Effector CD8-positive, alpha-beta T cell (primary cell): ENCODE data around the gene ZNF304.
"Not testable (repeated sequence)": the region's sequence is repeated elsewhere in the genome, so short reads cannot be mapped to it uniquely, and the experiment has no call there.

Source experiments
- DNase-seq: peaks from one replicate; lab custom pipeline; 2025; lab: John Stamatoyannopoulos, UW

ZNF304 gene

DNA sequence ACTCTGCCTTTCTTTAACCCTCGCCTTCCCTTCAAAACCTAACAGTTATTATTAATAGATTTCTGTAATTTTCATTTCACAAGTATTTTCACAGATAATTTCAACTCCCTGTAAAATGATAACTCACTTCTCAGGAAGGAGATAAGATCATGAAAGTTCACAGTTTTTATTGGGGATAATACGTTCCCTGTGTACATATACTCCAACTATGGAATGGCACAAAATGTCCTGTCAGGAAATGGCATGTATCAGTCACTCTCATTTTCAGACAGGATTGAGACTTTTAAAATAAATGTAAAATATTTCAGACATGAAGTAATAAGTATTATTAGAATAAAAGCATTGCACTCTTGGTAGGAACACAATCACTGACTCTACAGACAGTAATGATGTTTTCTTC is 11.3 kb downstream of the ZNF304 start:
- no peak for DNase-seq

DNA sequence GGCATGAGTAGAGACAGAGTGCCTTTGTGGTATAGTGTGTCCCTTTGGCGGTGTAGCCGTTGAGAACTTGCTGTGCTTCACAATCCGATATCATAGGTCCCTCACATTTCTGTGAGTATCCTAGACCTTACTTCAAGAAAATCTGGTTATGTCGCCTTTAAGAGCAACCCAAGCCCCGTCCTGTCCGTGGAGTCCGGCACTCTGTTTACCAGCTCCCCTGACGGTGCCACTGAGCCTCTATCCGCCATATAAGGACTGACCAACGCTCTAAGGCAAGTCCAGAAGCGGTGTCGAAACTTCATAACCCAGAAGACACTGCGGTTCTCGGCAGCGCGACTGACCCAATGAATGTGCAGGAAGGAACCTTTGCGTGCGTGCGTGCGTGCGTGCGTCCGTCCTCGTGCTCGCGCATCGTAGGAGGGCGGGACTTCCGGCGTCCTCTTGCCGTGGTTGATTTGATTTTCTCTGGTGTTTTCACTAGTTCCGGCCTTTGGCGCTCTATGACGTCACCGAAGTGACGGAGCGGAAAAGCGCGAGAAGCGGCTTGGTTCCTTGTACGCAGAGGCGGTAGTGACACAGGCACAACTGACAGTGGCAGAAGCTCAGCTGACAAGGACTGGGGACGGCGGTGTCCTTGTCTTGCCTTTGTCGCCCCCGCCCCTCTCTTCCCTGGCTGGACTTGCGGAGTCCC is 12.1 kb downstream of the ZNF304 start, which contains the start of the genes TRAPPC2B and ZNF547:
Gene TRAPPC2B (plus strand): TSS at position 555 of the 691 bp plus-strand sequence. CDS start 1,283 bp downstream, outside the sequence.
Gene ZNF547 (plus strand): TSS at position 555 of the 691 bp plus-strand sequence. CDS start 5,005 bp downstream, outside the sequence.
- DNase-seq: peak; percentile 95

DNA sequence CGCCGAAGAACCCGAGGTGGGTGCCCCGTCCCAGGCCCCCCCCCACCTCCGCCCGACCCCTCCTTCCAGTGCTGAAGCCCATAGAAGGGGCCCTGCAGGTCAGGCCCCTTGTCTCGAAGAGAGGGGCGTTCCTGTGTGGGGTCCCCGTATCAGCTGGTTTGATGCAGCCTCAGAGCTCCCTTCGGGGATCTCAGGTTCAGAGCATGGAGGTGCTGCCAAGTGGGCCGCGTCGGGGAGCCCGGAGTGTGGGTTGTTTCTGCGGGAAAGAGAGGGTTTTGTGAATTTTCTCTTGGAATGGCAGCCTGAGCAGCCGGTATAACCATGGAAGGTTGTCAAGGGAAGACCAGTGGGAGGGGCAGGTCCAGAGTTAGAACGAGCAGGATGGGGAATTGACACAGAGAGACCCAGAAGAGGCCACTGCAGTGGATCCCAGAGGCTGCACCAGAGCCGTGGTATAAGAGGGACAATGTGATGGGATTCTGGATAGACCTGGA is 12.7 kb downstream of the ZNF304 start:
- DNase-seq: no peak

DNA sequence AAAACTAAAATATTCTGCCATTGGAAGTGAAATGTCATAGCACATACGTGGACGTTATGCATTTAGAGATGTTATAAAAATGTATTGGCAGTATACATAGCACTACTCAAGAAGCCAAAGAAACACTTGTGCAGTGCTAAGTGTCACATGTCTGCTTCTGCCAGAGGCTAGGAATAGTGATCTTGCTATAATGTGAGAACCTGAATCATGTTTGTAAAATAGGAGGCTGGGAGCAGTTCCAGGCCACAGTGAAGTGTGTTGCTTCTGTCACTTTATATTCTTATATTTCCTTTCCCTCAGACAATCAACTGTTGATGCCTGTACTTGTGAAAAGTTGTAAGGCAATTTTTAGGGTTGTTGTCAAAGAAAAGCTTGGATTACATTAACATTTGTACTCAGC is 15.7 kb downstream of the ZNF304 start:
- DNase-seq: no peak

DNA sequence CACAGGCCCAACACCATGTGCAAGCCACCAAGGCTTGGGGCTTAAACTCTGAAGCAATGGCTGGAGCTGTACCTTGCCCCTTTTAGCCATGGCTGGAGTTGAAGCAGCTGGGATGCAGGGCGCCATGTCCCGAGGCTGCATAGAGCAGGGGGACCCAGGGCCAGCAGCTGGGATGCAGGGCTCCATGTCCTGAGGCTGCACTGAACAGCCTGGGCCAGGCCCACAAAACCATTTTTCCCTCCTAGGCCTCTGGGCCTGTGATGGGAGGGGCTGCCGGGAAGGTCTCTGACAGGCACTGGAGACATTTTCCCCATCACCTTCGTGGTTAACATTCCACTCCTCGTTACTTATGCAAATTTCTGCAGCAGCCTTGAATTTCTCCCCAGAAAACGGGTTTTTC is 23.1 kb downstream of the ZNF304 start:
- no peak for DNase-seq

DNA sequence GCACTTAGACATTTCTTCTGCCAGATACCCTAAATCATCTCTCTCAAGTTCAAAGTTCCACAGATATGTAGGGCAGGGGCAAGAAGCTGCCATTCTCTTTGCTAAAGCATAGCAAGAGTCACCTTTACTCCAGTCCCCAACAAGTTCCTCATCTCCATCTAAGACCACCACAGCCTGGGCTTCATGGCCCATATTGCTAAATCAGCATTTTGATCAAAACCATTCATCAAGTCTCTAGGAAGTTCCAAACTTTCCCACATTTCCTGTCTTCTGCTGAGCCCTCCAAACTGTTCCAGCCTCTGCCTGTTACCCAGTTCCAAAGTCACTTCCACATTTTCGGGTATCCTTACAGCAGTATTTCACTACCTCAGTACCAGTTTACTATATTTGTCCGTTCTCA is 23.6 kb downstream of the ZNF304 start:
- not testable (repeated sequence) for DNase-seq

DNA sequence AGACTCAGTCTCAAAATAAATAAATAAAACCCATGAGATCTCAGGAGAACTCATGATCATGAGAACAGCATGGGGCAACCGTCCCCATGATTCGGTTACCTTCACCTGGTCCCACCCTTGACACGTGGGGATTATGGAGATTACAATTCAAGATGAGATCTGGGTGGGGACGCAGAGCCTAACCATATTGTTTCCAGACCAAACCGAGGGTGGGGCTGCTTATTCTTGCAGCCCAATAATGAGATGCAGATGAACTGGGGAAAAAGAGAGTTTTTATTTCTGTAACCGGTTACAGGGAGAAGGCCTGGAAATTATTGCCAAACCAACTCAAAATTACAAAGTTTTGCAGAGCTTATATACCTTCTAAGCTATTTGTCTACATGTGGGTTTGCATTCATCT is 25.1 kb downstream of the ZNF304 start:
- no peak for DNase-seq

DNA sequence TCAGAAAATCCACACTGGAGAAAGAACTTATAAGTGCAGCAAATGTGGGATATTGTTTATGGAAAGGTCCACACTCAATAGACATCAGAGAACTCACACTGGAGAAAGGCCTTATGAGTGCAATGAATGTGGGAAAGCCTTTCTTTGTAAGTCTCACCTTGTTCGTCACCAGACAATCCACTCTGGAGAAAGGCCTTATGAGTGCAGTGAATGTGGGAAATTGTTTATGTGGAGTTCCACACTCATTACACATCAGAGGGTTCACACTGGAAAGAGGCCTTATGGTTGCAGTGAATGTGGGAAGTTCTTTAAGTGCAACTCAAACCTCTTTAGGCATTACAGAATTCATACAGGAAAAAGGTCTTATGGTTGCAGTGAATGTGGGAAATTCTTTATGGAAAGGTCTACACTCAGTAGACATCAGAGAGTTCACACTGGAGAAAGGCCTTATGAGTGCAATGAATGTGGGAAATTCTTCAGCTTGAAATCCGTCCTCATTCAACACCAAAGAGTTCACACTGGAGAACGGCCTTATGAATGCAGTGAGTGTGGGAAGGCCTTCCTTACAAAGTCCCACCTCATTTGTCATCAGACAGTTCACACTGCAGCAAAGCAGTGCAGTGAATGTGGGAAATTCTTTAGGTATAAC is 26.6 kb downstream of the ZNF304 start:
- DNase-seq: no peak

DNA sequence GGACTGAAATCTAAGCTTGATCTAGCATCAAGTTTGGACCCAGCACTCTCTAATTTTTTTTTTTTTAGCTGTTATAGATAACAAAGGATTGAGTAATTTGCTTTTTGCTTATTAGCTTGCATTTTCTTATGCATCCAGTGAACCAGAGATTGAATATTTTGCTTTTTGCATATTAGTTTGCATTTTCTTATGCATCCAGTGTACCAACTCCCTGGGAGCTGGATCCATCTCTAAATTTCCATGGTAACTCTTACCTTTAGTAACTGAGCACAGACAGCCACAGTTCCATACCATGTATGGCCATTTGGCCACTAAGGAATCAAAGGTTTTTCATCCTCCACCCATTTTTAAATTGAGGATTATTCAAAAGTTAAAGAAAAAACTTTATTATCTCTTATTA is 29.9 kb downstream of the ZNF304 start:
- DNase-seq: no peak

DNA sequence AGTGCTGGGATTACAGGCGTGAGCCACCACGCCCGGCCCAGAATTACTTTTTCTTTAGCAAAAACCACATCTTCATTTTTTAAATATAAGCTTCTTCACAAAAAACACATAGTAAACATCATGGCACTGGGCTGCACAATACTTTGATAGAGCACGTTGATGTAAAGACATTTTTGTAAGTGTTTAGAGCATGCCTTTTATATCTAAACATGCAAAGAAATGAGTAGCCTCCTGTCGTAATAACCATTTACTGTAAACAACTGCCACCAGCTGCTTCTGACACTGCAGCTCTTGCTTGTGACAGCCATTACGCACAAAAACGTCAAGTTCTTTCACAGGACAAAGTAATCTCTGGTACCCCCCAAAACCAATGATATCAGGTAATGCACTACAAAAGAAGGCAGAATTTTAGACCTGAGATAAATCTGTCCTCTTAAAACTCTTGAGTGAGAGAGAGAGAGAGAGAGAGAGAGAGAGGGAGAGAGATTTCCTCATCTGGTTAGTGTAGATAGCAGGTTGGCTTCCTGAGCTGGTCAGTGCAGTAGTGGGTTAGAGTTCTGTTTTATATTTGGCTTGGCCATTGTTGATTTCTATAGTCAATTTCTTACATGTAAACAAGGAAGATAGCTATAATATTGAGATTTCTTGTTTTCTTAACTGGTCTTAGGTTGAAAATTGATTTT is 31.9 kb downstream of the ZNF304 start:
- no peak for DNase-seq

DNA sequence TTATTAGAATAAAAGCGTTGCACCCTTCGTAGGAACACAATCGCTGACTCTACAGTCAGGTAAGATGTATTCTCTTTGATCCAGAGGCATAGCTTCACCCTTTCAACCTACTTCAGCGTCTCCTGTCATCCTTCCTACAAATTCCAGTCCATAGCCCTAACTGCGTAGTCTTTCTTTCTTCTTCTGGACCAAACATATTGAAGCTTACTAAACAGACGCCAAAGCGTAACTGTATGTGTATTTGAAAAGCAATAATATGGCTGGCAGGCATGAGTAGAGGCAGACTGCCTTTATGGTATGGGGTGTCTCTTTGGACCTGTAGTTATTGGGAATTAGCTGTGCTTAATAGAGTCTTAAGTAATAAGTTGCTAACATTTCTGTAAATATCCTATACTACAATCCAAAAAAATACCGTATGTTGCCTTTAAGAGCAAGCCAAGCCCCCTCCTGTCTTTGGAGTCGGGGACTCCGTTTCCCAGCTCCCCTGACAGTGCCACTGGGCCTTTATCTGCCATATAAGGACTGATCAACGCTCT is 38.2 kb downstream of the ZNF304 start:
- no peak for DNase-seq

DNA sequence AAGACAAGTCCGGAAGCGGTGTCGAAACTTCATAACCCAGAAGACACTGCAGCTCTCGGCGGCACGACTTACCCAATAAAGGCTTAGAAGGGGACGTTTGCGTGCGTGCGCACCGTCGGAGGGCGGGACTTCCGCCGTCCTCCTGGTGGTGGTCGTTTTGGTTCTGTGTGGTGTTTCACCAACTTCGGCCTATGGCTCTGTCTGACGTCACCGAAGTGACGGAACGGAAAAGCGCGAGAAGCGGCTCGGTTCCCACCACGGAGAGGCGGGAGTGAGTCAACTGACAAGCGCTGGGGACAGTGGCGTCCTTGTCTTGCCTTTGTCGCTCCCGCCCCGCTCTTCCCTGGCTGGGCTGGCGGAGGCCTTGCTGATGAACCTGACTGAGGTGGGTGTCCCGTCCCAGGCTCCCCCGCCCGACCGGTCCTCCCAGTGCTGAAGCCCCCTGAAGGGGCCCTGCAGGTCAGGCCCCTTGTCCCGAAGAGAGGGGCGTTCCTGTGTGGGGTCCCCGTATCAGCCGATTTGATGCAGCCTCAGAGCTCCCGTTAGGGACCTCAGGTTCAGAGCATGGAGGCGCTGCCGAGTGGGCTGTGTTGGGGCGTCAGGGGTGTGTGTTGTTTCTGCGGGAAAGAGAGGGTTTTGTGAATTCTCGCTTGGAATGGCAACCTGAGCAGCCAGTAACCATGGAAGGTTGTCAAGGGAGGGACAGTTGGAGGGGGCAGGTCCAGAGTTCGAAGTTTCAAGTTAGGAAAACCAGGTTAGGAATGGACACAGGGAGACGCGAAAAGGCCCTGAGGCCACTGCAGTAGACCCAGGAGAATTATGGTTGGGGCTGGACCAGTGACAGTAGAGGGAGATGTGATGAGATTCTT is 38.9 kb downstream of the ZNF304 start, which contains the start of gene ZNF548:
Gene ZNF548 (plus strand): TSS at position 125 of the 869 bp plus-strand sequence. CDS start 246 bp downstream, at position 371.
- peak; percentile 97 for DNase-seq

DNA sequence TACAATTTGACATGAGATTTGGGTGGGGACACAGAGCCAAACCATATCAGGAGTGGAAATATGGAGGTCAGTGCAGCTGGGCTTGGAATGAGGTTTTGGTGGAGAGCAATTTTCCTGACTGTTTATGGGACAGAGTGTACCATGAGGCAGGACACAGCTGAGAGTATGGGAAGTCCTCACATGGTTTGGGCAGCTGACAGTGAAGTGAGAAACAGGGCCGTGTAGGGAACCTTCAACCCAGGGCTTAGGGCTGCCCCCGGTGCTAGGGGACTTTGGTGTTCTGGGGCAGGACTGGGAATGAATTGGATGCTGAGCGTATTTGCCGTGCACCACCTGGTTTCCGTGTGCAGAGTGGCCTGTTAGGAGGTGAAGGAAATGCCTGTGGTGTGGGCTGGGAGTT is 44.6 kb downstream of the ZNF304 start:
- no peak for DNase-seq

DNA sequence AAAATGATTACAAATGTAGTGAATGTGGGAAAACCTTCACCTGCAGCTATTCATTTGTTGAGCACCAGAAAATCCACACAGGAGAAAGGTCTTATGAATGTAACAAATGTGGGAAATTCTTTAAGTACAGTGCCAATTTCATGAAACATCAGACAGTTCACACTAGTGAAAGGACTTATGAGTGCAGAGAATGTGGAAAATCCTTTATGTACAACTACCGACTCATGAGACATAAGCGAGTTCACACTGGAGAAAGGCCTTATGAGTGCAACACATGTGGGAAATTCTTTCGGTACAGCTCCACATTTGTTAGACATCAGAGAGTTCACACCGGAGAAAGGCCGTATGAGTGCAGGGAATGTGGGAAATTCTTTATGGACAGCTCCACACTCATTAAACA is 47.8 kb downstream of the ZNF304 start:
- DNase-seq: no peak

DNA sequence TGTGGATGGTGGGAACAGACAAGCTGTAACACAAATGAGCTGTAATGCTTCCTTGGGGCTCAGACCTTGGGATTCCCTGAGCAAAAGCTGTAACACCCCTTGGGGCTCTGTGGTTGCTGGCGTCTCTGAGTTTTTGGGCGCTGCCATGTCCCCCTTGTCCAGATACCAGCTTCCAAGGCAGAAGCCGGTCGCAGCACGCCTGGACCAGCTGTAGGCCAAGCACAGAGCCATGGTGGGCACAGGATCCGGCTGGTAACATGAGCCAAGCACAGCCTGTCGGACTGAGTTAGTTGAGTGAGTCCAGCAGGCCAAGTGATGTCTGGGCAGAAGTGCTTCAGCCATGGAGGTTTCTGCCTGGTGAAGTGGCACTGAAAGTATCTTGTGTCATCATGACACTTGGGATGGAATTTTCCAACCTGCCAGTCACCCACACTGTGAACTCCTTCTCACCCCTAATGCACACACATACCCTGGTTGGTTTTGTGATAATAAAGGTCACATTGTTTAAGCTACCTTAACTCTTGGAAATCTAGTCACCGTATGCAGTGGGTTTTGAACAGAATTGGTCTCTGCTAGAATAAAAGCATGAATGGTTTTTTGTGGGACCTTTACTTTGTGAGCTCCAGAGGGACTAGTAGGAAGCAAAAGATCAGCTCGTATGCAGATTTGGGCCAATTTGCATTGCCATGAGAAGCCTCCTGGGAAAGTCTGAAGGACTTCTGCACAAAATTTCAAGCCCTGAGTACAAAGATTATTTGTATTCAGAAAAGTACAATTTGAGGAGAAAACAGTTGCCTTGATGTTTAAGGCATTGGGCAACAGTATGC is 52.9 kb downstream of the ZNF304 start:
- DNase-seq: no peak

DNA sequence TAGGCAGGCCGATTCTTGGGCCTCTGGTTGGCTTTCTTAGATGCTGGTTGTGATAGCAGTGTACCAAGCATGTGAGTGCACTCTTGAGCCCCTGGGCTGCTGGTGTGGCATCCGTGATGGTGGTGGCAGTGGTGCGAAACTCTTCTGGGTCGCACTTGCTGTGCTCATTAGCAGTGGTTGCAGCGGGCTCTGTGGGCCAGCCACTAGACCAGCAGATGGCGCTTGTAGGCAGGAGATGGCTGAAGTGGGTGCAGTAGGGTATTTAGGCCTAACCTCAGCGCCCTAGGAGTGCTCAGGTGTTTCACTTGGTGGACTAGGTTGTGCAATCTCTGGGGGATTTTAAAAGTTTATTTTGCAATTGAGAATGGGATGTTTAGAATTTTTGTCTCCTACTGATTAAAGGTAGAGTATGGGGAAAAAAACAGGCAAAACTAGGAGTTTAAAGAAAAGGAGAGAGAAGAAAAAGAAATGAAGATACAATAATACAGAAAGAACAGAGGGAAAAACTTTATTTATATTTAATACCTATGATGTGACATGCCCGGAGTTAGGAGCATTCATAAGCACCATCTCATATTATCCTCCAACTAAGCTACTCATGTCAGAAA is 55.5 kb downstream of the ZNF304 start:
- peak; percentile 51 for DNase-seq
